Right lobe of liver (tissue), 4 donors: Measurements from ENCODE around the gene SLC4A5.

Experiments used
- POLR2A ChIP-seq: fragments of 450-650 bp; IDR thresholded peaks from one replicate; pipeline ENCODE4 v1.6.1; 2017; ENCODE audit warnings: antibody characterized with exemption, mild to moderate bottlenecking
- TF ChIP-seq, protein P1 (sequence below), 4 donors: fragments of 200-600 bp in 3 of 4; fragments of 450-650 bp in 1 of 4; IDR thresholded peaks; one replicate each; pipeline versions ENCODE4 v1.5.1 to v1.8.0; 2016 to 2022; ENCODE audit warnings: antibody characterized with exemption in 4 of 4, mild to moderate bottlenecking in 2 of 4
- donor health status: DM: no; HTN: no; CAD: no.
- donor health status: DM: no; HTN: no; CAD: no.
- donor health status: DM: no; HTN: yes; CAD: no.

DNA sequence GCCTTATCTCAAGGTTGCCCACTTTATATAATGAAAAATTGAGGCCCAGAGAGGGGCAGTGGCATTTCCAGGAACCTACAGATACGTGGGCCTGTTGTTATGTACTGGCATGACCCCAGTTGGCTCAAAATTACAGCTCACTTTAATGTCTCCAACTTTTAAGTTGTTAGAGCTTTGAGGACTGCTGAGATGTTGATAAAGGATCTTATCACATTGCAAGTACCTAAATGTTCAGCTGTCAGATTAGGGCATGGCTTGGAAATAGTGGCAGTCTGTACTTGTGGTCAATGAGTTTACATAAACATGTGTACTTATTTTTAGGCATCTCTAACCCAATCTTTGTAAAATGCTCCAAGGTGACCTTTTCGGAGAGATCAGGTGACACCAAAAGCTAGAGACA lies 14.6 kb downstream of the SLC4A5 start:
- TF ChIP-seq, protein P1, sequence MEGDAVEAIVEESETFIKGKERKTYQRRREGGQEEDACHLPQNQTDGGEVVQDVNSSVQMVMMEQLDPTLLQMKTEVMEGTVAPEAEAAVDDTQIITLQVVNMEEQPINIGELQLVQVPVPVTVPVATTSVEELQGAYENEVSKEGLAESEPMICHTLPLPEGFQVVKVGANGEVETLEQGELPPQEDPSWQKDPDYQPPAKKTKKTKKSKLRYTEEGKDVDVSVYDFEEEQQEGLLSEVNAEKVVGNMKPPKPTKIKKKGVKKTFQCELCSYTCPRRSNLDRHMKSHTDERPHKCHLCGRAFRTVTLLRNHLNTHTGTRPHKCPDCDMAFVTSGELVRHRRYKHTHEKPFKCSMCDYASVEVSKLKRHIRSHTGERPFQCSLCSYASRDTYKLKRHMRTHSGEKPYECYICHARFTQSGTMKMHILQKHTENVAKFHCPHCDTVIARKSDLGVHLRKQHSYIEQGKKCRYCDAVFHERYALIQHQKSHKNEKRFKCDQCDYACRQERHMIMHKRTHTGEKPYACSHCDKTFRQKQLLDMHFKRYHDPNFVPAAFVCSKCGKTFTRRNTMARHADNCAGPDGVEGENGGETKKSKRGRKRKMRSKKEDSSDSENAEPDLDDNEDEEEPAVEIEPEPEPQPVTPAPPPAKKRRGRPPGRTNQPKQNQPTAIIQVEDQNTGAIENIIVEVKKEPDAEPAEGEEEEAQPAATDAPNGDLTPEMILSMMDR (IDR thresholded peaks at IDR 0.05) = no peak
- no peak for TF ChIP-seq POLR2A
